Prostate gland (tissue), 2 donors: ENCODE results near the gene WDR31.

Source experiments
- CTCF ChIP-seq, 4 experiments: fragments of 200-600 bp in 2 of 4; fragments of 450-650 bp in 2 of 4; sonication (generic) in 2 of 4; IDR thresholded peaks; 1 replicate in 3 of 4; 2 replicates in 1 of 4; pipeline ENCODE4 v1.5.1; 2016 to 2019; ENCODE audit warnings: antibody characterized with exemption in 4 of 4, mild to moderate bottlenecking in 2 of 4, moderate library complexity in 2 of 4
- POLR2A ChIP-seq: fragments of 450-650 bp; IDR thresholded peaks from one replicate; pipeline ENCODE4 v1.6.1; 2016; ENCODE audit warnings: antibody characterized with exemption, mild to moderate bottlenecking
- POLR2AphosphoS5 ChIP-seq: sonication (generic); formaldehyde crosslinking; IDR thresholded peaks from one replicate; pipeline ENCODE4 v1.6.1; 2017; ENCODE audit warnings: antibody characterized with exemption

GRCh38 chr9:113328045-113328782 is 11.9 kb downstream of the WDR31 start:
- TF ChIP-seq CTCF (IDR thresholded peaks at IDR 0.05) (no peak), POLR2AphosphoS5 (no peak), POLR2A (no peak)
